ENCODE data around the gene LDHD.

DNA sequence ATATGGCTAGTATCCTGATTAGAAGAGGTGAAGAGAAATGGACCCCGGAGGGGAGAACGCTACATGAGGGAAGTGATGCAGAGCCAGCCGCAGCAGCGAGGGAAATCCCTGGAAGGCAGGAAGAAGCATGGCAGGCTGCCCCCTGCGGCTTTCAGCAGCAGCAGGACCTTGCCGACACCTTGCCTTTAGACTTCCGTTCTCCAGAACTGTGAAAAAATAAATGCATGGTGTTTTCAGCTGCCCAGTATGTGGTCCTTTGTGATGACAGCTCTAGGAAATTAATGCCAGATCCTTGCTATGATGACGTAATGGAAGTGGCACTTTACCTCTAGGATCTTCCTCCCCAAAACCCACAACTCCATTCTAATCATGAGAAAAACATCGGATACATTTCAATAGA lies 22.1 kb upstream of the LDHD start:
- TF ChIP-seq, protein P1, sequence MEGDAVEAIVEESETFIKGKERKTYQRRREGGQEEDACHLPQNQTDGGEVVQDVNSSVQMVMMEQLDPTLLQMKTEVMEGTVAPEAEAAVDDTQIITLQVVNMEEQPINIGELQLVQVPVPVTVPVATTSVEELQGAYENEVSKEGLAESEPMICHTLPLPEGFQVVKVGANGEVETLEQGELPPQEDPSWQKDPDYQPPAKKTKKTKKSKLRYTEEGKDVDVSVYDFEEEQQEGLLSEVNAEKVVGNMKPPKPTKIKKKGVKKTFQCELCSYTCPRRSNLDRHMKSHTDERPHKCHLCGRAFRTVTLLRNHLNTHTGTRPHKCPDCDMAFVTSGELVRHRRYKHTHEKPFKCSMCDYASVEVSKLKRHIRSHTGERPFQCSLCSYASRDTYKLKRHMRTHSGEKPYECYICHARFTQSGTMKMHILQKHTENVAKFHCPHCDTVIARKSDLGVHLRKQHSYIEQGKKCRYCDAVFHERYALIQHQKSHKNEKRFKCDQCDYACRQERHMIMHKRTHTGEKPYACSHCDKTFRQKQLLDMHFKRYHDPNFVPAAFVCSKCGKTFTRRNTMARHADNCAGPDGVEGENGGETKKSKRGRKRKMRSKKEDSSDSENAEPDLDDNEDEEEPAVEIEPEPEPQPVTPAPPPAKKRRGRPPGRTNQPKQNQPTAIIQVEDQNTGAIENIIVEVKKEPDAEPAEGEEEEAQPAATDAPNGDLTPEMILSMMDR (IDR thresholded peaks at IDR 0.05) = no peak
- TF ChIP-seq ZFX (IDR thresholded peaks at IDR 0.05; ENCODE audit: borderline replicate concordance) = no peak

Measured in 22Rv1 (cell line).